ENCODE data around the gene FRAT1.
"Not testable (repeated sequence)": the region's sequence is repeated elsewhere in the genome, so short reads cannot be mapped to it uniquely, and the experiment has no call there.

- not testable (repeated sequence) for TF ChIP-seq CTCF (IDR thresholded peaks at IDR 0.05); ZFX (IDR thresholded peaks at IDR 0.05; ENCODE audit: borderline replicate concordance)
Measured at GRCh38 chr10:97343664-97344063, 24.6 kb downstream of the FRAT1 start.
